ENCODE measurements around the gene TMEFF1.

DNA sequence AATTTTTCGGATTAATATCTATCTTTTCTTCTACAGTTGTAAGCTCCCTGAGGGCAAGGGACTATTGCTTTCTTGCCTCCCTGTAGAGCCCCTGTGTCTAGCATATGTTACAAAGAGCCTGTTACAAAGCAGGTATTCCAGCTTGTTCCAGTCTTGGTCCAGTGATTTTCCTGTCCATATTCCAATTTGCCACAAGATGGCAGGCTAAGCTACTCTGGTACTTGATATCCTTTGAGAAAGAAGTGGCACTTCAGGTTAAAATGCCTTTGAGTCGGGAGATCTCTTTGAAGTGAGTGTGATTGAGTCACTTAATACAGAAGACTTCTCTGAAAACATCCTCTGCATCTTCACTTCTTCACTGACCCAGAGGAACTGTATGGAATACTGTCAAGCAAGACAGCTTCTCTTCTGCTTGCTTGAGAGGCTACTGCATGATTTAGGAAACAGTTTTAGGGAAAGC lies 129.4 kb downstream of the TMEFF1 start:
- TF ChIP-seq CTCF (conservative IDR thresholded peaks at IDR 0.05 in 1 of 2, IDR thresholded peaks at IDR 0.05 in 1 of 2; ENCODE audit: extremely low read depth in 1 of 2, insufficient read depth in 1 of 2, low read depth in 1 of 2, low read length in 2 of 2) (peak; percentile 64 to 76), EZH2 (IDR thresholded peaks at IDR 0.05; ENCODE audit: borderline replicate concordance, low read length) (no peak)
